Measurements from ENCODE around the gene SUN5. TPM values are rescaled to one million over a fixed set of nuclear protein-coding genes. Genes with fewer than 3 reads are reported as not detected.

SUN5 gene
- total RNA-seq, 1 donor from 2014 or later = not detected

GRCh38 chr20:33000802-33001466 is 3.3 kb downstream of the SUN5 start:
- no peak for ATAC-seq (ENCODE audit: low read depth)
- Mint-ChIP-seq H3K4me1 (peaks cover 8% of the 10 kb centered on the region), H3K4me3 (no peak overlapping the region), H3K27ac (no peak overlapping the region), H3K36me3 (ENCODE audit: low read depth) (no peaks in the 10 kb centered on the region), H3K9me3 (peaks cover 3% of the 10 kb centered on the region), H3K27me3 (no peaks in the 10 kb centered on the region)
- DNase-seq = no peak
- intact Hi-C loops (cut with micrococcal nuclease) = no loop called here
- ChIA-PET CTCF (interaction anchor here (1.7 kb wide), 1 partner anchor 99 kb away, joined by 5 read pairs; no protein-coding TSS in a partner anchor), POLR2A (no interaction called here)
- TF ChIP-seq CTCF (IDR thresholded peaks at IDR 0.05) = no peak

- H3K27me3 Mint-ChIP-seq = no peaks in the 10 kb centered on the region
- H3K9me3 Mint-ChIP-seq = peaks cover 6% of the 10 kb centered on the region
- no peak for DNase-seq
- intact Hi-C loops (cut with micrococcal nuclease) = no loop called here
- H3K4me1 Mint-ChIP-seq = peaks cover 8% of the 10 kb centered on the region
- H3K27ac Mint-ChIP-seq = no peak overlapping the region
- TF ChIP-seq CTCF (IDR thresholded peaks at IDR 0.05) = no peak
- no peak for ATAC-seq (ENCODE audit: low read depth)
- no peak overlapping the region for H3K4me3 Mint-ChIP-seq
- ChIA-PET CTCF (no interaction called here), POLR2A (no interaction called here)
- H3K36me3 Mint-ChIP-seq (ENCODE audit: low read depth) = no peaks in the 10 kb centered on the region
Observed at GRCh38 chr20:32999603-33000250, 4.5 kb downstream of the SUN5 start.

GRCh38 chr20:32997431-32997830 is 6.8 kb downstream of the SUN5 start:
- no peak overlapping the region for H3K4me3 Mint-ChIP-seq
- peaks cover 7% of the 10 kb centered on the region for H3K9me3 Mint-ChIP-seq
- DNase-seq (no peak), ATAC-seq (ENCODE audit: low read depth) (no peak)
- no peaks in the 10 kb centered on the region for H3K36me3 Mint-ChIP-seq (ENCODE audit: low read depth)
- H3K27me3 Mint-ChIP-seq = no peaks in the 10 kb centered on the region
- no peak for TF ChIP-seq CTCF (IDR thresholded peaks at IDR 0.05)
- CTCF ChIA-PET = no interaction called here
- no peak overlapping the region for H3K27ac Mint-ChIP-seq
- intact Hi-C loops (cut with micrococcal nuclease) = no loop called here
- peaks cover 11% of the 10 kb centered on the region for H3K4me1 Mint-ChIP-seq
- POLR2A ChIA-PET = no interaction called here

GRCh38 chr20:32995802-32996201 is 8.4 kb downstream of the SUN5 start:
- CTCF ChIA-PET = no interaction called here
- no peak for DNase-seq
- Mint-ChIP-seq H3K4me3 (no peak overlapping the region), H3K4me1 (peaks cover 27% of the 10 kb centered on the region), H3K9me3 (peaks cover 7% of the 10 kb centered on the region), H3K36me3 (ENCODE audit: low read depth) (no peaks in the 10 kb centered on the region), H3K27ac (no peak overlapping the region), H3K27me3 (peaks cover 3% of the 10 kb centered on the region)
- POLR2A ChIA-PET = no interaction called here
- intact Hi-C loops (cut with micrococcal nuclease) = no loop called here
- ATAC-seq (ENCODE audit: low read depth) = no peak
- no peak for TF ChIP-seq CTCF (IDR thresholded peaks at IDR 0.05)

GRCh38 chr20:32993496-32994050 is 10.7 kb downstream of the SUN5 start:
- no peak for DNase-seq
- H3K4me3 Mint-ChIP-seq = no peak overlapping the region
- H3K36me3 Mint-ChIP-seq (ENCODE audit: low read depth) = no peaks in the 10 kb centered on the region
- ChIA-PET POLR2A (no interaction called here), CTCF (interaction anchor here (1.4 kb wide), 1 partner anchor 82 kb away, joined by 3 read pairs; no protein-coding TSS in a partner anchor)
- intact Hi-C loops (cut with micrococcal nuclease) = no loop called here
- ATAC-seq (ENCODE audit: low read depth) = no peak
- H3K27ac Mint-ChIP-seq = no peak overlapping the region
- peaks cover 3% of the 10 kb centered on the region for H3K27me3 Mint-ChIP-seq
- peaks cover 7% of the 10 kb centered on the region for H3K9me3 Mint-ChIP-seq
- TF ChIP-seq CTCF (IDR thresholded peaks at IDR 0.05) = no peak
- peaks cover 23% of the 10 kb centered on the region for H3K4me1 Mint-ChIP-seq
